ENCODE data around the gene BBS9.

DNA sequence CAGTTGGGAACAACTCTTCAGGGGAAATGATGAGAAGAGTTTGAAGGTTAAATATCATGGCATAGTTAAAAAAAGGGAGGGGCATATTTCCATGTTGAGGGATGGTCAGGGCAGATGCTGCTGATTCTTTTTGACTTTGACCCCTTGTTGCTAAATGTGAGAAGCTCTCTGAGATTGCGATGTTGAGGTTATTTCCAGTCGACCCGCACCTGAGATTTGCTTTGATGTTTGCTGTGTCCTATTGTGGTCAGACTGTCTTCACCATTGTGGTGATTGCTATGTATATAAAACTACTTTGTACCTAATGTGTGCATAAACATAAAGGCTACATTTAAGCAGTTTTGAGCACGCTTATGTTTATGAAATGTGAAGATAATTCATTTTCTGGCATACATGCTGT, 90.9 kb downstream of the BBS9 start:
- TF ChIP-seq POLR2AphosphoS5 (IDR thresholded peaks at IDR 0.05; ENCODE audit: low read depth), result no peak
- TF ChIP-seq EZH2phosphoT487 (IDR thresholded peaks at IDR 0.05; ENCODE audit: unreplicated experiment), result no peak
- TF ChIP-seq, protein P1, sequence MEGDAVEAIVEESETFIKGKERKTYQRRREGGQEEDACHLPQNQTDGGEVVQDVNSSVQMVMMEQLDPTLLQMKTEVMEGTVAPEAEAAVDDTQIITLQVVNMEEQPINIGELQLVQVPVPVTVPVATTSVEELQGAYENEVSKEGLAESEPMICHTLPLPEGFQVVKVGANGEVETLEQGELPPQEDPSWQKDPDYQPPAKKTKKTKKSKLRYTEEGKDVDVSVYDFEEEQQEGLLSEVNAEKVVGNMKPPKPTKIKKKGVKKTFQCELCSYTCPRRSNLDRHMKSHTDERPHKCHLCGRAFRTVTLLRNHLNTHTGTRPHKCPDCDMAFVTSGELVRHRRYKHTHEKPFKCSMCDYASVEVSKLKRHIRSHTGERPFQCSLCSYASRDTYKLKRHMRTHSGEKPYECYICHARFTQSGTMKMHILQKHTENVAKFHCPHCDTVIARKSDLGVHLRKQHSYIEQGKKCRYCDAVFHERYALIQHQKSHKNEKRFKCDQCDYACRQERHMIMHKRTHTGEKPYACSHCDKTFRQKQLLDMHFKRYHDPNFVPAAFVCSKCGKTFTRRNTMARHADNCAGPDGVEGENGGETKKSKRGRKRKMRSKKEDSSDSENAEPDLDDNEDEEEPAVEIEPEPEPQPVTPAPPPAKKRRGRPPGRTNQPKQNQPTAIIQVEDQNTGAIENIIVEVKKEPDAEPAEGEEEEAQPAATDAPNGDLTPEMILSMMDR (conservative IDR thresholded peaks at IDR 0.05; ENCODE audit: low read depth in 2 of 2), result no peak
- TF ChIP-seq, protein P2, sequence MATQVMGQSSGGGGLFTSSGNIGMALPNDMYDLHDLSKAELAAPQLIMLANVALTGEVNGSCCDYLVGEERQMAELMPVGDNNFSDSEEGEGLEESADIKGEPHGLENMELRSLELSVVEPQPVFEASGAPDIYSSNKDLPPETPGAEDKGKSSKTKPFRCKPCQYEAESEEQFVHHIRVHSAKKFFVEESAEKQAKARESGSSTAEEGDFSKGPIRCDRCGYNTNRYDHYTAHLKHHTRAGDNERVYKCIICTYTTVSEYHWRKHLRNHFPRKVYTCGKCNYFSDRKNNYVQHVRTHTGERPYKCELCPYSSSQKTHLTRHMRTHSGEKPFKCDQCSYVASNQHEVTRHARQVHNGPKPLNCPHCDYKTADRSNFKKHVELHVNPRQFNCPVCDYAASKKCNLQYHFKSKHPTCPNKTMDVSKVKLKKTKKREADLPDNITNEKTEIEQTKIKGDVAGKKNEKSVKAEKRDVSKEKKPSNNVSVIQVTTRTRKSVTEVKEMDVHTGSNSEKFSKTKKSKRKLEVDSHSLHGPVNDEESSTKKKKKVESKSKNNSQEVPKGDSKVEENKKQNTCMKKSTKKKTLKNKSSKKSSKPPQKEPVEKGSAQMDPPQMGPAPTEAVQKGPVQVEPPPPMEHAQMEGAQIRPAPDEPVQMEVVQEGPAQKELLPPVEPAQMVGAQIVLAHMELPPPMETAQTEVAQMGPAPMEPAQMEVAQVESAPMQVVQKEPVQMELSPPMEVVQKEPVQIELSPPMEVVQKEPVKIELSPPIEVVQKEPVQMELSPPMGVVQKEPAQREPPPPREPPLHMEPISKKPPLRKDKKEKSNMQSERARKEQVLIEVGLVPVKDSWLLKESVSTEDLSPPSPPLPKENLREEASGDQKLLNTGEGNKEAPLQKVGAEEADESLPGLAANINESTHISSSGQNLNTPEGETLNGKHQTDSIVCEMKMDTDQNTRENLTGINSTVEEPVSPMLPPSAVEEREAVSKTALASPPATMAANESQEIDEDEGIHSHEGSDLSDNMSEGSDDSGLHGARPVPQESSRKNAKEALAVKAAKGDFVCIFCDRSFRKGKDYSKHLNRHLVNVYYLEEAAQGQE (IDR thresholded peaks at IDR 0.05; ENCODE audit: unreplicated experiment), result no peak
- TF ChIP-seq EZH2 (IDR thresholded peaks at IDR 0.05; ENCODE audit: low read depth, unreplicated experiment), result no peak
- TF ChIP-seq STAT1 (IDR thresholded peaks at IDR 0.05; ENCODE audit: unreplicated experiment), result no peak
- TF ChIP-seq, protein P3, sequence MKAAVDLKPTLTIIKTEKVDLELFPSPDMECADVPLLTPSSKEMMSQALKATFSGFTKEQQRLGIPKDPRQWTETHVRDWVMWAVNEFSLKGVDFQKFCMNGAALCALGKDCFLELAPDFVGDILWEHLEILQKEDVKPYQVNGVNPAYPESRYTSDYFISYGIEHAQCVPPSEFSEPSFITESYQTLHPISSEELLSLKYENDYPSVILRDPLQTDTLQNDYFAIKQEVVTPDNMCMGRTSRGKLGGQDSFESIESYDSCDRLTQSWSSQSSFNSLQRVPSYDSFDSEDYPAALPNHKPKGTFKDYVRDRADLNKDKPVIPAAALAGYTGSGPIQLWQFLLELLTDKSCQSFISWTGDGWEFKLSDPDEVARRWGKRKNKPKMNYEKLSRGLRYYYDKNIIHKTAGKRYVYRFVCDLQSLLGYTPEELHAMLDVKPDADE (IDR thresholded peaks at IDR 0.05), result no peak
- TF ChIP-seq CREB1 (CRISPR knock-in tag; IDR thresholded peaks at IDR 0.05; ENCODE audit: low read depth), result no peak

Data from GM23338 (cell line).